Measurements from ENCODE around the gene GUCD1. TPM values are rescaled to one million over a fixed set of nuclear protein-coding genes. Genes with fewer than 3 reads are reported as not detected.

Gene GUCD1
- total RNA-seq, 1 experiment from 2014 or later: 58.3 TPM

- no peak for DNase-seq (ENCODE audit: low spot score)
Measured at GRCh38 chr22:24590596-24591173, 35.7 kb upstream of the GUCD1 start.

- no peak for DNase-seq (ENCODE audit: low spot score)
Measured at GRCh38 chr22:24589518-24590030, 34.6 kb upstream of the GUCD1 start.

GRCh38 chr22:24588757-24589481, 34.0 kb upstream of the GUCD1 start:
- no peak for DNase-seq (ENCODE audit: low spot score)

- DNase-seq (ENCODE audit: low spot score): no peak
Measured at GRCh38 chr22:24588381-24588756, 33.4 kb upstream of the GUCD1 start.

GRCh38 chr22:24587948-24588347, 33.0 kb upstream of the GUCD1 start:
- no peak for DNase-seq (ENCODE audit: low spot score)

GRCh38 chr22:24587251-24587650, 32.3 kb upstream of the GUCD1 start:
- DNase-seq (ENCODE audit: low spot score): no peak

- DNase-seq (ENCODE audit: low spot score): no peak
Measured at GRCh38 chr22:24585927-24586546, 31.1 kb upstream of the GUCD1 start.

GRCh38 chr22:24585461-24585860, 30.5 kb upstream of the GUCD1 start:
- no peak for DNase-seq (ENCODE audit: low spot score)

- no peak for DNase-seq (ENCODE audit: low spot score)
Measured at GRCh38 chr22:24584871-24585411, 30.0 kb upstream of the GUCD1 start.

- DNase-seq (ENCODE audit: low spot score): no peak
Measured at GRCh38 chr22:24584166-24584790, 29.3 kb upstream of the GUCD1 start.

- peak; percentile 23 for DNase-seq (ENCODE audit: low spot score)
Measured at GRCh38 chr22:24583221-24584165, 28.6 kb upstream of the GUCD1 start.

GRCh38 chr22:24582056-24582814, 27.3 kb upstream of the GUCD1 start:
- DNase-seq (ENCODE audit: low spot score): no peak

- DNase-seq (ENCODE audit: low spot score): peak; percentile 23
Measured at GRCh38 chr22:24580276-24580675, 25.3 kb upstream of the GUCD1 start.

GRCh38 chr22:24579258-24579601, 24.3 kb upstream of the GUCD1 start:
- DNase-seq (ENCODE audit: low spot score): no peak

- no peak for DNase-seq (ENCODE audit: low spot score)
Measured at GRCh38 chr22:24578355-24579257, 23.7 kb upstream of the GUCD1 start.

GRCh38 chr22:24576778-24577177, 21.8 kb upstream of the GUCD1 start:
- DNase-seq (ENCODE audit: low spot score): no peak

- no peak for DNase-seq (ENCODE audit: low spot score)
Measured at GRCh38 chr22:24571266-24571665, 16.3 kb upstream of the GUCD1 start.

GRCh38 chr22:24567668-24568067, 12.7 kb upstream of the GUCD1 start:
- DNase-seq (ENCODE audit: low spot score): no peak

- DNase-seq (ENCODE audit: low spot score): no peak
Measured at GRCh38 chr22:24566899-24567511, 12.1 kb upstream of the GUCD1 start.
